ENCODE data around the gene ATP1A2. TPM values are rescaled to one million over a fixed set of nuclear protein-coding genes. Genes with fewer than 3 reads are reported as not detected.

The ATP1A2 gene
- total and polyA plus RNA-seq, 4 donors, result 1.1 to 7.9 (median 3.1) TPM

DNA sequence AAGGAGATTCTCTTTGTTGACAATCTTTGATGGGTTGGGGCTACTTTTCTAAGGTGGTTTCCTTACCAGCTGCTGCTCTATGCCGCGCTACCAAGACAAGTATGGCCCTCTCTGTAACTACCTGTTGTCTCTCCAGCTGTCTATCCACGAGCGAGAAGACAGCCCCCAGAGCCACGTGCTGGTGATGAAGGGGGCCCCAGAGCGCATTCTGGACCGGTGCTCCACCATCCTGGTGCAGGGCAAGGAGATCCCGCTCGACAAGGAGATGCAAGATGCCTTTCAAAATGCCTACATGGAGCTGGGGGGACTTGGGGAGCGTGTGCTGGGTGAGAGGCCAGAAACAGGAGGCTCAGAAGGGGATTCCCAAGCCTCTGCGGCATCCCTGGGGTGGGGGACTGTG lies 14.4 kb downstream of the ATP1A2 start:
- 90 to 91% methylated on average over 11 of the region's 11 CpGs for WGBS, 2 donors
- DNase-seq, result peak in 1 of 3 donors; percentile 6
- H3K4me3 ChIP-seq, result no peak overlapping the region
- no peaks in the 10 kb centered on the region for H3K36me3 ChIP-seq (ENCODE audit: control insufficient read depth in 4 of 4, insufficient read depth in 4 of 4, low read length in 4 of 4)
- no peak overlapping the region for H3K27ac ChIP-seq (ENCODE audit: low read depth in 1 of 2, low read length in 1 of 2)
- H3K9ac ChIP-seq (ENCODE audit: insufficient read depth in 1 of 2, low read length in 2 of 2), result no peak overlapping the region
- no peaks in the 10 kb centered on the region for H3K9me3 ChIP-seq (ENCODE audit: control insufficient read depth in 4 of 4, insufficient read depth in 3 of 4, low read length in 3 of 4)
- no peaks in the 10 kb centered on the region for H3K27me3 ChIP-seq (ENCODE audit: control insufficient read depth in 3 of 3, insufficient read depth in 3 of 3, low read length in 2 of 3)
- TF ChIP-seq, protein P1, sequence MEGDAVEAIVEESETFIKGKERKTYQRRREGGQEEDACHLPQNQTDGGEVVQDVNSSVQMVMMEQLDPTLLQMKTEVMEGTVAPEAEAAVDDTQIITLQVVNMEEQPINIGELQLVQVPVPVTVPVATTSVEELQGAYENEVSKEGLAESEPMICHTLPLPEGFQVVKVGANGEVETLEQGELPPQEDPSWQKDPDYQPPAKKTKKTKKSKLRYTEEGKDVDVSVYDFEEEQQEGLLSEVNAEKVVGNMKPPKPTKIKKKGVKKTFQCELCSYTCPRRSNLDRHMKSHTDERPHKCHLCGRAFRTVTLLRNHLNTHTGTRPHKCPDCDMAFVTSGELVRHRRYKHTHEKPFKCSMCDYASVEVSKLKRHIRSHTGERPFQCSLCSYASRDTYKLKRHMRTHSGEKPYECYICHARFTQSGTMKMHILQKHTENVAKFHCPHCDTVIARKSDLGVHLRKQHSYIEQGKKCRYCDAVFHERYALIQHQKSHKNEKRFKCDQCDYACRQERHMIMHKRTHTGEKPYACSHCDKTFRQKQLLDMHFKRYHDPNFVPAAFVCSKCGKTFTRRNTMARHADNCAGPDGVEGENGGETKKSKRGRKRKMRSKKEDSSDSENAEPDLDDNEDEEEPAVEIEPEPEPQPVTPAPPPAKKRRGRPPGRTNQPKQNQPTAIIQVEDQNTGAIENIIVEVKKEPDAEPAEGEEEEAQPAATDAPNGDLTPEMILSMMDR (IDR thresholded peaks at IDR 0.05; ENCODE audit: control extremely low read depth, extremely low read depth), result no peak
- ATAC-seq (ENCODE audit: insufficient read depth, low FRiP score), result no peak
- H3K4me1 ChIP-seq (ENCODE audit: control insufficient read depth in 5 of 5, insufficient read depth in 5 of 5, low read length in 5 of 5), result peaks cover 0 to 9% (median 0%) of the 10 kb centered on the region in 5 donors

DNA sequence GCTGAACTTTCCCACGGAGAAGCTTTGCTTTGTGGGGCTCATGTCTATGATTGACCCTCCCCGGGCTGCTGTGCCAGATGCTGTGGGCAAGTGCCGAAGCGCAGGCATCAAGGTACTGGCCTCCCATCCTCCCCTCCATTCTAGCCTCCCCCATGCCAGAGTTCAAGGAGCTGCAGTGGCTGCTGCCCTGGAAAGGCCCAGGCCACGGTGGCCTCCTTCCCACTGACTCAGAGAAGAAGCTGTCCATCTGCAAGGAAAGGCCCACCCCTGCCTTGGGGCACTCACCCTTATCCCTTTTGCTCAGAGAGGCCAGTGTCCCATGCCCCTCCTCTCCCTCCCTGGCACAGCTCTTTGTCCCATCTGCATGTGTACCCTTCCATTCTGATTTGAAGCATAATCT lies 14.9 kb downstream of the ATP1A2 start:
- Histone ChIP-seq H3K9ac (ENCODE audit: insufficient read depth in 1 of 2, low read length in 2 of 2) (no peak overlapping the region), H3K9me3 (ENCODE audit: control insufficient read depth in 4 of 4, insufficient read depth in 3 of 4, low read length in 3 of 4) (no peaks in the 10 kb centered on the region), H3K4me1 (ENCODE audit: control insufficient read depth in 5 of 5, insufficient read depth in 5 of 5, low read length in 5 of 5) (peaks cover 0 to 4% (median 0%) of the 10 kb centered on the region in 5 donors), H3K4me3 (no peak overlapping the region), H3K27ac (ENCODE audit: low read depth in 1 of 2, low read length in 1 of 2) (no peak overlapping the region), H3K36me3 (ENCODE audit: control insufficient read depth in 4 of 4, insufficient read depth in 4 of 4, low read length in 4 of 4) (no peaks in the 10 kb centered on the region), H3K27me3 (ENCODE audit: control insufficient read depth in 3 of 3, insufficient read depth in 3 of 3, low read length in 2 of 3) (no peaks in the 10 kb centered on the region)
- ATAC-seq (ENCODE audit: insufficient read depth, low FRiP score) (no peak), DNase-seq (peak in 1 of 3 donors; percentile 6)
- WGBS, 2 donors, result 88% methylated on average over 5 of the region's 5 CpGs
- TF ChIP-seq, protein P1 (IDR thresholded peaks at IDR 0.05; ENCODE audit: control extremely low read depth, extremely low read depth), result no peak

DNA sequence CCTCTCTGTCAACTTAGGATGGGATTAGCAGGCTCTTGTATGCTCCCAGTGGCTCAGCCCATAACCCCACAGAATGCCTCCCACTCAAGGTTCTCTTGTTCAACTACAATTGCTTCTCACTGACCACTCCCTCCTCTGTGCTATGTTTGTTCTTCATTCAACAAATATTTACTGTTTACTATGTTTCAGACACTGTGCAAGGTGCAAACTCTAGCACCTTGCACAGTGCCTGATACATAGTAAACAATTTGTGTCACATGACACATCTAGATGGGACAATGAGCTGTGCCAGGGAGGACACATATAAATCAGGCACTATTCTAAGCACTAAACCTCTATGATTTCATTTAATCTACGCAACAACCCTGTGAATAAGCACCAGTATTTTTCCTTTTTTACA lies 15.4 kb downstream of the ATP1A2 start:
- Histone ChIP-seq H3K4me3 (no peak overlapping the region), H3K4me1 (ENCODE audit: control insufficient read depth in 5 of 5, insufficient read depth in 5 of 5, low read length in 5 of 5) (peaks cover 0 to 3% (median 0%) of the 10 kb centered on the region in 5 donors), H3K9me3 (ENCODE audit: control insufficient read depth in 4 of 4, insufficient read depth in 3 of 4, low read length in 3 of 4) (no peaks in the 10 kb centered on the region), H3K27ac (ENCODE audit: low read depth in 1 of 2, low read length in 1 of 2) (peak overlapping the region in 1 of 2 donors; percentile 84), H3K9ac (ENCODE audit: insufficient read depth in 1 of 2, low read length in 2 of 2) (no peak overlapping the region), H3K36me3 (ENCODE audit: control insufficient read depth in 4 of 4, insufficient read depth in 4 of 4, low read length in 4 of 4) (no peaks in the 10 kb centered on the region), H3K27me3 (ENCODE audit: control insufficient read depth in 3 of 3, insufficient read depth in 3 of 3, low read length in 2 of 3) (no peaks in the 10 kb centered on the region)
- no peak for ATAC-seq (ENCODE audit: insufficient read depth, low FRiP score)
- no peak for DNase-seq
- TF ChIP-seq, protein P1 (IDR thresholded peaks at IDR 0.05; ENCODE audit: control extremely low read depth, extremely low read depth), result no peak
- WGBS, 2 donors, result 90 to 95% methylated on average over 1 of the region's 1 CpG

Data from lung (tissue), 12 donors.